DND-41 (cell line): Measurements from ENCODE around the gene PARVB.

ENCODE experiments used
- CTCF ChIP-seq: IDR thresholded peaks from 2 replicates; pipeline ENCODE4 v1.5.1; 2012; ENCODE audit warnings: borderline replicate concordance, low read length, moderate library complexity, mild to moderate bottlenecking; ENCODE audit not compliant: poor library complexity, severe bottlenecking; ENCODE audit errors: extremely low read depth
- EZH2 ChIP-seq: IDR thresholded peaks from 3 replicates; pipeline ENCODE4 v1.6.1; 2012; ENCODE audit warnings: borderline replicate concordance, low read depth, mild to moderate bottlenecking, moderate library complexity, low read length, inconsistent platforms; ENCODE audit not compliant: severe bottlenecking

- no peak for TF ChIP-seq CTCF
- TF ChIP-seq EZH2 = no peak
Observed at GRCh38 chr22:44184006-44184405, 159.9 kb downstream of the PARVB start.
